HCT116 (cell line): ENCODE results near the gene ANKFN1.

Source experiments
- CTCF ChIP-seq, 3 experiments: fragments of 200-600 bp in 1 of 3; sonication (generic) in 1 of 3; IDR thresholded peaks in 2 of 3; conservative IDR thresholded peaks in 1 of 3; 2 replicates each; pipeline ENCODE4 v1.5.1; 2012 to 2017; ENCODE audit warnings: low read depth in 2 of 3, low read length in 2 of 3, antibody characterized with exemption in 1 of 3, borderline replicate concordance in 1 of 3, control low read depth in 1 of 3, mild to moderate bottlenecking in 1 of 3, mixed read lengths in 1 of 3, mixed run types in 1 of 3, moderate library complexity in 1 of 3; ENCODE audit not compliant: insufficient read depth in 1 of 3
- POLR2A ChIP-seq: IDR thresholded peaks from 2 replicates; pipeline ENCODE4 v1.7.0; 2011; ENCODE audit warnings: borderline replicate concordance; ENCODE audit not compliant: insufficient read depth, insufficient read length; ENCODE audit errors: extremely low read depth

- TF ChIP-seq CTCF (IDR thresholded peaks at IDR 0.05 in 2 of 3, conservative IDR thresholded peaks at IDR 0.05 in 1 of 3; ENCODE audit: borderline replicate concordance in 1 of 3, insufficient read depth in 1 of 3, low read depth in 2 of 3, low read length in 2 of 3) (no peak), POLR2A (no peak)
Observed at GRCh38 chr17:56165072-56165641, 11.9 kb downstream of the ANKFN1 start.
